Retinal pigment epithelial cell (primary cell): Measurements from ENCODE around the gene SFTA2.
A peak's percentile ranks its signal among the peaks of the same experiment; 100 is the strongest.

Source experiments
- DNase-seq: peaks from one replicate; pipeline ENCODE4 v3.0.0-alpha.2; 2010; ENCODE audit warnings: low read depth
- H3K4me3 ChIP-seq: 2 replicates; pipeline ENCODE4 v1.5.1; 2011; ENCODE audit warnings: mild to moderate bottlenecking, low read length, control low read depth, moderate library complexity
- CTCF ChIP-seq: conservative IDR thresholded peaks from 2 replicates; pipeline ENCODE4 v1.5.1; 2011; ENCODE audit warnings: low read depth, low read length, control low read depth, inconsistent platforms

SFTA2 gene

DNA sequence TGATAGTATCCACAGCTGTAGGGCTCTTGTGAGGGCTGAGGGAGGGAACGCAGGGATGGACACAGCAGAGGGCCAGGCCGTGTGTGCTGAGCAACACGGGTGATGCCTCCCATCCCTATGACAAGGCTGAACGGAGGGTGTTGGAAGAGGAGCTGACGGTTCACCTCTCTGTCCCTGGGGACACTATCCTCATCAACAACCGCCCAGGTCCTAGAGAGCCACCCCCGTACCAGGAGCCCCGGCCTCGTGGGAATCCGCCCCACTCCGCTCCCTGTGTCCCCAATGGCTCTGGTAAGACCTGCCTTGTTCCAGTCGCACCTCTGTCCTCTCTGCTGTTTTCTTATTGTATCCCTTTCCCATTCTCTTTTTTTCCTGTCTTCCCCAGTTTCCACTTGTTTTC is 37.6 kb downstream of the SFTA2 start:
- no peak overlapping the region for H3K4me3 ChIP-seq
- no peak for TF ChIP-seq CTCF
- no peak for DNase-seq

DNA sequence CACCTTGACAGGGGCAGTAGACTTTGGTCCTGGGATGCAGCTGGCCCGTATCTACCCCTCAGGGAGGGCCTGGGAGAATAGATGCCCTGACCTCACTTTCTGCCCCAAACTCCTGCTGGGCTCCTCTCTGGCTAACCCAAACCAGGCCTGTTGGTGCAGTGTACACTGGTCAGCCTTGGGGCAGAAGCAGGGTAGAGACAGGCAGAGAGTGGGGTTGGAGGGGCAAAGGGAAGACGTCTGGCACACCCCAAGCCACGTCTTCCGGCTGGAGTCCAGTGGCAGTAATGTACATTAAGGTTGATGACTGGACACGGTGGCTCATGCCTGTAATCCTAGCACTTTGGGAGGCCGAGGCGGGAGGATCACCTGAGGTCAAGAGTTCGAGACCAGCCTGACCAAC is 38.3 kb downstream of the SFTA2 start:
- no peak overlapping the region for H3K4me3 ChIP-seq
- TF ChIP-seq CTCF = no peak
- DNase-seq = no peak

DNA sequence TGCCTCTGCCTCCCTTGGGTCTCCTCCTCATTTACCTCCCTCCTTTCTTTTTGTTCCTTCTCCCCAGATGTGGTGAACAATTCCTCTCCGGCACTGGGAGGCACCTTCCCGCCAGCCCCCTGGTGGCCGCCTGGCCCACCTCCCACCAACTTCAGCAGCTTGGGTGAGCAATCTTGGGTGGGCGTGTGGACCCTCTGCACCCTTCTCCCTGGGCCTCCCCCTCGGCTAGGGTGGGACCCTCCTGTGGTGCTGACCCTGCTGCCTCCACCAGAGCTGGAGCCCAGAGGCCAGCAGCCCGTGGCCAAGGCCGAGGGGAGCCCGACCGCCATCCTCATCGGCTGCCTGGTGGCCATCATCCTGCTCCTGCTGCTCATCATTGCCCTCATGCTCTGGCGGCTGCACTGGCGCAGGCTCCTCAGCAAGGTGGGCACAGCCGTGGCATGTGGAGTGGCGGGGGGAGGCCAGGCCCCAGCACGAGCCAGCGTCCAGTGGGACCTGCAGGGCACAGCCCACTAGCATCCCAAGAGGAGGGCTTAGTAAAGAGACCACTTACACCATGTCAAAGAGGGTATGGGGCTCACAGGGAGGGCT is 38.9 kb downstream of the SFTA2 start:
- TF ChIP-seq CTCF = peak; percentile 26
- DNase-seq = no peak
- H3K4me3 ChIP-seq = no peak overlapping the region

DNA sequence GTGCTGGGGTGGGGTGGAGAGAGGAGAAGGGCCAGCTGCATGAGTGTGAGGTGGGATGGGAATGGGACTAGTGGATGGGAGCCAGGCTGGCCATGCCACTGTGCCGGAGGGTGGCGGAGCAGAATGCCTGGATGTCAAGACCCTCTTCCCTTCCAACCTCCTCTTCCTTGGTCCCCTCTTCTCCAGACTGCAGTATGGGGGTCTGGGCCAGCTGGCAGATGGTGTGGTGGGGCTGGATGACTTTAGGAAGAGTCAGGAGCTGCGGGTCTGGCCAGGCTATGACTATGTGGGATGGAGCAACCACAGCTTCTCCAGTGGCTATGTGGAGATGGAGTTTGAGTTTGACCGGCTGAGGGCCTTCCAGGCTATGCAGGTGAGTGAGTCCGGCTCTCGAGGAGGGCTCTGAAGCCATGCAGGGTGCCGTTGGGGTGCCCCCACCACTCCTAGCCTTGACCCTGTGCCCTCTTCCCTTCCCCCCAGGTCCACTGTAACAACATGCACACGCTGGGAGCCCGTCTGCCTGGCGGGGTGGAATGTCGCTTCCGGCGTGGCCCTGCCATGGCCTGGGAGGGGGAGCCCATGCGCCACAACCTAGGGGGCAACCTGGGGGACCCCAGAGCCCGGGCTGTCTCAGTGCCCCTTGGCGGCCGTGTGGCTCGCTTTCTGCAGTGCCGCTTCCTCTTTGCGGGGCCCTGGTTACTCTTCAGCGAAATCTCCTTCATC is 40.0 kb downstream of the SFTA2 start:
- no peak overlapping the region for H3K4me3 ChIP-seq
- TF ChIP-seq CTCF = no peak
- no peak for DNase-seq

DNA sequence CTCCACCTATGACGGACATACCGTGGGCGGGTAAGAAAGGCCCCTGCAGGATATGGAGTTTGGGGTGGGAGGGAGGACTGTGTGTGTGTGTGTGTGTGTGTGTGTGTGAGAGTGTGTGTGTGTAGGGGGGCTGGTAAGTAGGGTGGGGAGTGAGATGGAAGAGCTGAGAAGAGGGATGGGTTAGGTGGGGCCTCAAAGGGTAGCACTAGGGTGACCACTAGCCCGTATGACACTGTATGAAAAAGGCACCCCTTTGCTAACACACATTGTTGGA is 40.6 kb downstream of the SFTA2 start:
- DNase-seq = no peak
- no peak for TF ChIP-seq CTCF
- H3K4me3 ChIP-seq = no peak overlapping the region

DNA sequence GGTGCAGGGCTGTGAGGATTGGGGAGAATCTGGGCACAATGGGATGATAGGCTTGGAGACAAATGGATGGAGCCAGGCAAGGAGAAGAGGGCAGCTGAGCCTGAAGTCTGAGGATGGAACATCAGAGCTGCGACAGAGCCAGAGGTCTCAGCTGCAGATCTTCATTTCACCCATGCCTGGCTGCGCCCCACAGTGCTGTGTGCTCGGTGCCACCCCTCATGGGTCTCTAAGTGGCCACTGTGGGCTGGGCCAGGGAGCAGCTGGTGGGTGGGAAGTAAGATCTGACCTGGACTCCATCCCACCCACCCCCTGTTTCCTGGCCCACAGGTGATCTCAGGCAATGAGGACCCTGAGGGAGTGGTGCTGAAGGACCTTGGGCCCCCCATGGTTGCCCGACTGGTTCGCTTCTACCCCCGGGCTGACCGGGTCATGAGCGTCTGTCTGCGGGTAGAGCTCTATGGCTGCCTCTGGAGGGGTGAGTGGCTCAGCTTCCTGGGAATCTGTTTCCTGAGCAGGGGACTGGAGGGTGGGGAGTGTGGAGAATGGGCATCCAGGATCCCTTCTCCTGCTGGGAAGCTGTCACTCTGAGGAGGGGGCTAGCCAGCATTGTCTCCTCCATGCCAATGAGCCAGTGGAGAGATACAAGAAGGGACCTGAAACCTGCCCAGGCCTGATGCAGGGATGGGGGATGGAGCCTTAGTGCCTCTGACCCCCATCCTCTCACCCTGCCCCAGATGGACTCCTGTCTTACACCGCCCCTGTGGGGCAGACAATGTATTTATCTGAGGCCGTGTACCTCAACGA is 41.1 kb downstream of the SFTA2 start:
- DNase-seq = no peak
- no peak for TF ChIP-seq CTCF
- H3K4me3 ChIP-seq = no peak overlapping the region
